K562 (cell line): ENCODE data around the gene OMP. TPM values are rescaled to one million over a fixed set of nuclear protein-coding genes. Genes with fewer than 3 reads are reported as not detected.

Source experiments
- ATAC-seq: fragments of 200-7000 bp; cut with Tn5 transposase; 3 replicates; pipeline ENCODE4 v1.9.1; 2020; ENCODE audit warnings: moderate library complexity
- BruUV-seq: library from RNA; stranded (reverse); fragments of 400-500 nt; replicated peaks from 2 replicates; lab custom pipeline; 2021; lab: Mats Ljungman, UMichigan
- CTCF ChIA-PET: fragments of 300-600 bp; formaldehyde crosslinking; extraction: SDS; loops from one replicate; lab custom pipeline; 2021; ENCODE audit warnings: low intra/inter-chr PET ratio; lab: Yijun Ruan, JAX
- POLR2A ChIA-PET: fragments of 300-600, 350-650 bp; sonication (Branson Sonifier 250); formaldehyde crosslinking; extraction: SDS; loops from one replicate; lab custom pipeline; 2021; ENCODE audit warnings: antibody characterized with exemption, inconsistent platforms; lab: Yijun Ruan, JAX
- DNase-seq, 4 experiments: peaks; one replicate each; pipeline versions ENCODE4 v3.0.0 to v3.0.0-alpha.2; 2011 to 2018; ENCODE audit warnings: low spot score in 3 of 4, mixed read lengths in 3 of 4; ENCODE audit errors: extremely low read depth in 1 of 4
- FAIRE-seq: peaks from 2 replicates; lab custom pipeline; 2011; peaks lifted over from hg19 to GRCh38; lab: Jason Lieb, UNC
- H2AFZ ChIP-seq: 2 replicates; pipeline ENCODE4 v1.6.0; 2011; ENCODE audit warnings: low read depth, low read length, control low read depth, inconsistent platforms
- H3K27ac ChIP-seq: fragments of 200-600 bp; 3 replicates; pipeline ENCODE4 v1.8.0; 2011; ENCODE audit warnings: low read depth, mild to moderate bottlenecking, control low read depth, inconsistent platforms, low read length, moderate library complexity, mixed read lengths; ENCODE audit errors: extremely low read depth
- H3K27me3 ChIP-seq, 2 experiments: fragments of 300-600 bp in 1 of 2; 2 replicates in 1 of 2; 3 replicates in 1 of 2; pipeline versions ENCODE4 v1.6.0 to v1.8.0; 2011; ENCODE audit warnings: inconsistent platforms in 2 of 2, low read length in 2 of 2, mild to moderate bottlenecking in 1 of 2, mixed read lengths in 1 of 2, moderate library complexity in 1 of 2; ENCODE audit not compliant: control insufficient read depth in 2 of 2, insufficient read depth in 2 of 2
- H3K36me3 ChIP-seq: fragments of 300-600 bp; 3 replicates; pipeline ENCODE4 v1.8.0; 2011; ENCODE audit warnings: mild to moderate bottlenecking, low read length, inconsistent platforms; ENCODE audit not compliant: control insufficient read depth, insufficient read depth
- H3K4me1 ChIP-seq, 2 experiments: fragments of 200-600 bp in 1 of 2; replicated peaks in 1 of 2; 2 replicates in 1 of 2; 3 replicates in 1 of 2; pipeline versions ENCODE4 v1.5.1 to v1.8.0; 2011; ENCODE audit warnings: inconsistent platforms in 2 of 2, low read length in 2 of 2, mild to moderate bottlenecking in 1 of 2, mixed read lengths in 1 of 2, moderate library complexity in 1 of 2; ENCODE audit not compliant: control insufficient read depth in 2 of 2, insufficient read depth in 2 of 2
- H3K4me2 ChIP-seq: 2 replicates; pipeline ENCODE4 v1.6.1; 2011; ENCODE audit warnings: low read length, control low read depth, inconsistent platforms, mixed read lengths; ENCODE audit not compliant: insufficient read depth
- H3K4me3 ChIP-seq: fragments of 200-600 bp; sonication (generic), shearing (Covaris generic); 2 replicates; pipeline ENCODE4 v1.5.1; 2016; ENCODE audit warnings: control low read depth, inconsistent platforms
- H3K79me2 ChIP-seq: fragments of 200-600 bp; 3 replicates; pipeline ENCODE4 v1.8.0; 2011; ENCODE audit warnings: low read length, inconsistent platforms; ENCODE audit not compliant: control insufficient read depth, insufficient read depth
- H3K9ac ChIP-seq, 2 experiments: 2 replicates each; pipeline versions ENCODE4 v1.6.0 to v1.6.1; 2011; ENCODE audit warnings: low read depth in 2 of 2, low read length in 2 of 2, control low read depth in 1 of 2, inconsistent platforms in 1 of 2, mild to moderate bottlenecking in 1 of 2, mixed read lengths in 1 of 2; ENCODE audit not compliant: insufficient read depth in 1 of 2
- H3K9me1 ChIP-seq: one replicate; pipeline ENCODE4 v1.6.0; 2011; ENCODE audit warnings: inconsistent platforms, mild to moderate bottlenecking, low read length, moderate library complexity; ENCODE audit not compliant: control insufficient read depth, insufficient read depth
- H3K9me3 ChIP-seq: replicated peaks from 2 replicates; pipeline ENCODE4 v1.5.1; 2011; ENCODE audit warnings: low read depth, low read length, inconsistent platforms; ENCODE audit not compliant: control insufficient read depth, insufficient read depth
- H4K20me1 ChIP-seq: replicated peaks from 2 replicates; pipeline ENCODE4 v1.6.1; 2011; ENCODE audit warnings: low read length, inconsistent platforms, mixed read lengths; ENCODE audit not compliant: control insufficient read depth, insufficient read depth
- FOS ChIP-seq: IDR thresholded peaks from 3 replicates; pipeline ENCODE4 v1.6.1; 2011; ENCODE audit not compliant: insufficient read length; ENCODE audit errors: extremely low read depth
- MED1 ChIP-seq: sonication (generic); formaldehyde crosslinking; IDR thresholded peaks from 2 replicates; pipeline ENCODE4 v1.8.1; 2023; ENCODE audit warnings: missing genetic modification reagents, borderline replicate concordance
- ZBTB1 ChIP-seq: sonication (generic); formaldehyde crosslinking; IDR thresholded peaks from 2 replicates; pipeline ENCODE4 v1.8.1; 2023; ENCODE audit warnings: missing genetic modification reagents, low read depth, mild to moderate bottlenecking, borderline replicate concordance
- ZFP36 ChIP-seq: fragments of 150-350 bp; IDR thresholded peaks from 2 replicates; pipeline ENCODE4 v1.6.1; 2018; ENCODE audit warnings: low read length, low read depth; ENCODE audit not compliant: partially characterized antibody
- ZNF263 ChIP-seq: sonication (generic); formaldehyde crosslinking; IDR thresholded peaks from 2 replicates; pipeline ENCODE4 v1.8.0; 2022; ENCODE audit warnings: mild to moderate bottlenecking, missing genetic modification reagents, borderline replicate concordance
- ZNF785 ChIP-seq: fragments of 250-450 bp; sonication (Bioruptor Pico); IDR thresholded peaks from 2 replicates; pipeline ENCODE4 v1.4.0; 2020; ENCODE audit warnings: mild to moderate bottlenecking
- WGBS: fragments of 100-300 bp; shearing (Covaris generic); methylation state at CpG from one replicate; pipeline ENCODE4 v1.1.6; 2016; ENCODE audit warnings: low coverage, mixed read lengths; ENCODE audit not compliant: insufficient coverage; ENCODE audit errors: missing lambda C conversion rate; 5-methylcytosine and 5-hydroxymethylcytosine counted together
- in situ Hi-C: fragments of 300-500 bp; cut with MboI; formaldehyde crosslinking; loops from 4 replicates; pipeline ENCODE4 v1.15.0; 2018; ENCODE audit warnings: inconsistent platforms, mixed read lengths
- intact Hi-C: fragments of 100-400 bp; cut with micrococcal nuclease; formaldehyde crosslinking; loops from 2 replicates; pipeline ENCODE4 v1.14.2; 2022
- polyA plus RNA-seq, 8 experiments: library from polyadenylated mRNA; depleted of rRNA in 4 of 8; stranded (reverse) in 5 of 8; unstranded in 3 of 8; fragments of >200 nt; fragmentation: Nextera tagmentation in 2 of 8; fragmentation: Illumina TruSeq in 1 of 8; extraction: Ambion mirVana in 2 of 8; extraction: Trizol in 1 of 8; gene quantifications; 2 replicates each; pipeline versions ENCODE4 v1.2.1 to v1.2.3, GENCODE V29; 2011 to 2014; ENCODE audit warnings: inconsistent platforms in 1 of 8, missing spikeins in 1 of 8
- total RNA-seq, 7 experiments: library from RNA; depleted of rRNA in 6 of 7; stranded (reverse); fragments of >200 nt in 6 of 7; fragmentation: Illumina TruSeq in 2 of 7; extraction: Trizol in 2 of 7; gene quantifications; 2 replicates each; pipeline versions ENCODE4 v1.2.1 to v1.2.3, GENCODE V29; 2011 to 2021; ENCODE audit warnings: low replicate concordance in 1 of 7

The OMP gene
- total and polyA plus RNA-seq, 9 of the 15 experiments (the other 6 are each of a cell fraction or from before 2014, with no cell fraction given), result not detected

- no peak for TF ChIP-seq ZFP36
- no peak for TF ChIP-seq ZNF785 (CRISPR knock-in tag)
These were observed 9.3 kb downstream of the OMP start (continued) for GRCh38 chr11:77111946-77112345.

DNA sequence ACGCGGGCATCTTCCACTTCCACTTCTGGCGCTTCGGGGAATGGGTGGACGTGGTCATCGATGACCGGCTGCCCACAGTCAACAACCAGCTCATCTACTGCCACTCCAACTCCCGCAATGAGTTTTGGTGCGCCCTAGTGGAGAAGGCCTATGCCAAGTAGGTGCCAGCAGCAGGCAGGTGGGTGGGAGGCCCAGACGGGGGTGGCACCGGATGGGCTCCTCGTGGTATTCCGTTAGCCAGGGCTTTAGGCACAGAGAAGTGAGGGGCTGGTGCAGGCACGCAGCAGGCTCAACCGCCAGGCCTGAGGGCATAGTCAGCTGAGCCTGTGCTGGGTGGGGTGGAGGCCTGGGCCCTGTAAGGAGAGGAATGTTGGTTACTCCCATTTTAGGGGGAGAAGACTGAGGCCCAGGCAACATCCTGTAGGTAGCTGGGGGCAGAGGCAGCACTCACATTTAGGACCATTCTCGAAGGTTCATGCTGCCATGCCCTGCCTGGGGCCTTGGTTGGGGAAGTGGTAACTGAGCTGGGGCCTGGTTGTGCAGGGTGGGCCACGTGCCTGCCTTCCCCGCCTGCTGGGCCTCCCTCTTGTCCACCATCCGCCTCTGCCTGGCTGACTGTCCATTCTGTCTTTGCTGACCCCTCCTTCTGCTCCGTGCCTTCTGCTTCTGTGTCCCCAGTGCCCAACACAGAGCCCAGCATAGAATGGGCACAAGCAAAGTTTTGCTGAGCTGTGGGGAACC, 10.2 kb downstream of the OMP start:
- in situ Hi-C loops, result no loop called here
- Histone ChIP-seq H3K27me3 (peaks cover 10 to 71% of the 10 kb centered on the region in 2 experiments; a peak in 4 of 5 replicates), H2AFZ (peak overlapping the region; percentile 40; the same call in 1 of the 2 replicates), H3K9me3 (no peaks in the 10 kb centered on the region), H4K20me1 (no peaks in the 10 kb centered on the region), H3K4me3 (no peak overlapping the region), H3K27ac (no peak overlapping the region), H3K36me3 (no peaks in the 10 kb centered on the region), H3K9ac (peak overlapping the region in 1 of 2 experiments; percentile 78; a peak in 2 of 4 replicates), H3K79me2 (no peaks in the 10 kb centered on the region), H3K4me1 (peaks cover 0 to 17% of the 10 kb centered on the region in 2 experiments; a peak in 2 of 5 replicates), H3K9me1 (no peaks in the 10 kb centered on the region), H3K4me2 (no peak overlapping the region)
- ATAC-seq, result no peak
- ChIA-PET POLR2A (no interaction called here), CTCF (interaction anchor here (0.6 to 3.8 kb wide), 5 partner anchors 58 to 193 kb away, joined by 3 to 25 read pairs (median 3); no protein-coding TSS in a partner anchor)
- BruUV-seq, result no TSS peak
- no peak for FAIRE-seq
- intact Hi-C loops, result loop anchor here (2.0 to 5.0 kb wide), 2 partner anchors 66 to 191 kb away; no protein-coding TSS in a partner anchor
- DNase-seq, result no peak
- 37% methylated on average over 19 of the region's 20 CpGs for WGBS
- TF ChIP-seq FOS (no peak), MED1 (CRISPR knock-in tag) (no peak), ZBTB1 (CRISPR knock-in tag) (no peak), ZNF263 (no peak)
